H1 (cell line): ENCODE measurements around the gene IDH3A. TPM values are rescaled to one million over a fixed set of nuclear protein-coding genes. Genes with fewer than 3 reads are reported as not detected.

Experiments used
- CTCF ChIA-PET: fragments of 300-600 bp; sonication (Branson Sonifier 250); formaldehyde crosslinking; loops from one replicate; lab custom pipeline; 2021; ENCODE audit not compliant: partially characterized antibody; lab: Charles Lee
- POLR2A ChIA-PET: fragments of 300-600 bp; sonication (Branson Sonifier 250); formaldehyde crosslinking; loops from one replicate; lab custom pipeline; 2021; ENCODE audit warnings: inconsistent platforms; ENCODE audit not compliant: partially characterized antibody; lab: Charles Lee
- DNase-seq, 2 experiments: peaks; one replicate each; pipeline versions ENCODE4 v3.0.0 to v3.0.0-alpha.2; 2010 to 2022; ENCODE audit warnings: low spot score in 2 of 2, low read depth in 1 of 2, mixed read lengths in 1 of 2
- FAIRE-seq: peaks from 2 replicates; lab custom pipeline; 2011; peaks lifted over from hg19 to GRCh38; lab: Jason Lieb, UNC
- H2AFZ ChIP-seq: 2 replicates; pipeline ENCODE4 v1.8.1; 2012; ENCODE audit warnings: low read length, inconsistent platforms
- H2AK5ac ChIP-seq: 2 replicates; pipeline ENCODE4 v1.6.1; 2013; ENCODE audit warnings: low read depth, low read length
- H2BK120ac ChIP-seq: replicated peaks from 2 replicates; pipeline ENCODE3; 2013; ENCODE audit warnings: low read depth, low read length, inconsistent platforms
- H2BK12ac ChIP-seq: 2 replicates; pipeline ENCODE4 v1.6.1; 2013; ENCODE audit warnings: low read depth, low read length
- H2BK15ac ChIP-seq: 2 replicates; pipeline ENCODE4 v1.6.1; 2013; ENCODE audit warnings: low read length
- H2BK20ac ChIP-seq: 2 replicates; pipeline ENCODE4 v1.6.1; 2013; ENCODE audit warnings: low read length
- H2BK5ac ChIP-seq: 2 replicates; pipeline ENCODE4 v1.6.1; 2013; ENCODE audit warnings: low read depth, low read length
- H3K14ac ChIP-seq: 2 replicates; pipeline ENCODE4 v1.6.1; 2013; ENCODE audit warnings: inconsistent platforms; ENCODE audit not compliant: insufficient read length
- H3K18ac ChIP-seq: 2 replicates; pipeline ENCODE4 v1.6.1; 2013; ENCODE audit warnings: low read length; ENCODE audit errors: extremely low read depth
- H3K23ac ChIP-seq: 2 replicates; pipeline ENCODE4 v1.6.1; 2013; ENCODE audit warnings: inconsistent platforms; ENCODE audit not compliant: insufficient read length
- H3K23me2 ChIP-seq: 2 replicates; pipeline ENCODE4 v1.6.1; 2013; ENCODE audit warnings: low read depth, low read length
- H3K27ac ChIP-seq: 2 replicates; pipeline ENCODE4 v1.6.1; 2011; ENCODE audit warnings: low read depth, low read length, inconsistent platforms
- H3K27me3 ChIP-seq, 4 experiments: replicated peaks in 1 of 4; 1 replicate in 1 of 4; 2 replicates in 3 of 4; pipeline versions ENCODE4 v1.6.1 to v1.8.1; 2011 to 2013; ENCODE audit warnings: low read length in 3 of 4, mild to moderate bottlenecking in 3 of 4, inconsistent platforms in 2 of 4, mixed read lengths in 2 of 4, moderate library complexity in 1 of 4; ENCODE audit not compliant: control insufficient read depth in 3 of 4, insufficient read depth in 3 of 4; ENCODE audit errors: extremely low read depth in 1 of 4
- H3K36me3 ChIP-seq, 4 experiments: 2 replicates each; pipeline versions ENCODE4 v1.6.1 to v1.8.1; 2011 to 2013; ENCODE audit warnings: mild to moderate bottlenecking in 4 of 4, low read length in 3 of 4, moderate library complexity in 2 of 4, control low read depth in 1 of 4, inconsistent platforms in 1 of 4; ENCODE audit not compliant: insufficient read depth in 4 of 4, control insufficient read depth in 2 of 4
- H3K4ac ChIP-seq: replicated peaks from 2 replicates; pipeline ENCODE3; 2013; ENCODE audit warnings: low read length, low read depth, mixed read lengths, inconsistent platforms; ENCODE audit not compliant: insufficient read length
- H3K4me1 ChIP-seq, 4 experiments: replicated peaks in 1 of 4; 1 replicate in 1 of 4; 2 replicates in 3 of 4; pipeline versions ENCODE4 v1.6.1 to v1.8.1; 2011 to 2013; ENCODE audit warnings: low read length in 3 of 4, inconsistent platforms in 2 of 4, mixed read lengths in 1 of 4; ENCODE audit not compliant: insufficient read depth in 4 of 4, control insufficient read depth in 3 of 4
- H3K4me2 ChIP-seq, 2 experiments: 2 replicates each; pipeline versions ENCODE4 v1.6.1 to v1.8.1; 2011 to 2013; ENCODE audit warnings: low read depth in 2 of 2, low read length in 2 of 2, control low read depth in 1 of 2, inconsistent platforms in 1 of 2, mild to moderate bottlenecking in 1 of 2; ENCODE audit not compliant: insufficient read depth in 1 of 2
- H3K4me3 ChIP-seq, 4 experiments: fragments of 200-600, 300-600 bp in 1 of 4; sonication (generic), shearing (Covaris generic), sonication (Bioruptor Twin) in 1 of 4; 2 replicates each; pipeline versions ENCODE4 v1.5.1 to v1.8.1; 2011 to 2016; ENCODE audit warnings: low read length in 4 of 4, low read depth in 3 of 4, control low read depth in 2 of 4, inconsistent platforms in 2 of 4, mild to moderate bottlenecking in 2 of 4, mixed read lengths in 1 of 4, moderate library complexity in 1 of 4; ENCODE audit not compliant: insufficient read depth in 2 of 4; ENCODE audit errors: extremely low read depth in 1 of 4
- H3K56ac ChIP-seq: replicated peaks from 2 replicates; pipeline ENCODE3; 2013; ENCODE audit warnings: low read depth, mild to moderate bottlenecking, mixed read lengths, low read length, inconsistent platforms; ENCODE audit not compliant: insufficient read length
- H3K79me1 ChIP-seq: 2 replicates; pipeline ENCODE4 v1.6.1; 2013; ENCODE audit warnings: low read depth, low read length, control low read depth
- H3K79me2 ChIP-seq, 2 experiments: 2 replicates each; pipeline versions ENCODE4 v1.6.1 to v1.8.1; 2012 to 2013; ENCODE audit warnings: low read length in 2 of 2, mild to moderate bottlenecking in 2 of 2, inconsistent platforms in 1 of 2; ENCODE audit not compliant: insufficient read depth in 2 of 2, control insufficient read depth in 1 of 2
- H3K9ac ChIP-seq, 4 experiments: replicated peaks in 1 of 4; 1 replicate in 1 of 4; 2 replicates in 3 of 4; pipeline versions ENCODE4 v1.6.1 to v1.8.1; 2011 to 2013; ENCODE audit warnings: low read depth in 3 of 4, low read length in 3 of 4, control low read depth in 2 of 4, mild to moderate bottlenecking in 2 of 4, moderate library complexity in 2 of 4, inconsistent platforms in 1 of 4; ENCODE audit errors: extremely low read depth in 1 of 4
- H3K9me3 ChIP-seq, 2 experiments: 2 replicates each; pipeline versions ENCODE4 v1.6.1 to v1.8.1; 2012 to 2013; ENCODE audit warnings: mild to moderate bottlenecking in 2 of 2, moderate library complexity in 2 of 2, control low read depth in 1 of 2, inconsistent platforms in 1 of 2, low read depth in 1 of 2, low read length in 1 of 2, mixed read lengths in 1 of 2; ENCODE audit not compliant: insufficient read depth in 2 of 2
- H4K20me1 ChIP-seq, 2 experiments: replicated peaks in 1 of 2; 2 replicates each; pipeline versions ENCODE3 to v1.8.1; 2011 to 2013; ENCODE audit warnings: inconsistent platforms in 2 of 2, low read length in 2 of 2, mild to moderate bottlenecking in 1 of 2; ENCODE audit not compliant: insufficient read depth in 2 of 2, control insufficient read depth in 1 of 2
- H4K5ac ChIP-seq: 2 replicates; pipeline ENCODE4 v1.6.1; 2013; ENCODE audit warnings: low read length, low read depth, mixed read lengths, inconsistent platforms; ENCODE audit not compliant: insufficient read length
- H4K8ac ChIP-seq: 2 replicates; pipeline ENCODE4 v1.8.0; 2013; ENCODE audit warnings: mild to moderate bottlenecking, moderate library complexity, low read length, inconsistent platforms; ENCODE audit not compliant: insufficient read depth; ENCODE audit errors: extremely low read depth
- H4K91ac ChIP-seq: replicated peaks from 2 replicates; pipeline ENCODE3; 2013; ENCODE audit warnings: low read length, mixed read lengths, inconsistent platforms; ENCODE audit not compliant: insufficient read length
- BCL11A ChIP-seq, 2 experiments: IDR thresholded peaks; one replicate each; pipeline ENCODE4 v1.6.1; 2011; ENCODE audit warnings: low read depth in 2 of 2, low read length in 2 of 2, mild to moderate bottlenecking in 2 of 2
- CHD1 ChIP-seq: IDR thresholded peaks from 2 replicates; pipeline ENCODE4 v1.6.1; 2012; ENCODE audit warnings: low read depth, low read length, improper control_type of control experiment
- CHD2 ChIP-seq: IDR thresholded peaks from 2 replicates; pipeline ENCODE4 v1.6.1; 2012; ENCODE audit warnings: low read length, improper control_type of control experiment
- CTBP2 ChIP-seq: IDR thresholded peaks from 2 replicates; pipeline ENCODE4 v1.7.0; 2011; ENCODE audit warnings: borderline replicate concordance, mild to moderate bottlenecking, moderate library complexity, mixed read lengths, low read length; ENCODE audit not compliant: insufficient read depth, insufficient read length
- EGR1 ChIP-seq: IDR thresholded peaks from 2 replicates; pipeline ENCODE4 v1.6.1; 2011; ENCODE audit warnings: low read depth, low read length, borderline replicate concordance
- JUN ChIP-seq: IDR thresholded peaks from 2 replicates; pipeline ENCODE4 v1.6.1; 2011; ENCODE audit warnings: low read depth, mild to moderate bottlenecking, improper control_type of control experiment, low read length
- POLR2A ChIP-seq, 2 experiments: IDR thresholded peaks; 1 replicate in 1 of 2; 2 replicates in 1 of 2; pipeline ENCODE4 v1.6.1; 2011; ENCODE audit warnings: low read depth in 2 of 2, low read length in 2 of 2, mild to moderate bottlenecking in 2 of 2; ENCODE audit errors: control extremely low read depth in 1 of 2
- POU5F1 ChIP-seq: IDR thresholded peaks from 2 replicates; pipeline ENCODE4 v1.6.1; 2011; ENCODE audit warnings: low read depth, mild to moderate bottlenecking, low read length, moderate library complexity
- RBBP5 ChIP-seq: IDR thresholded peaks from 2 replicates; pipeline ENCODE4 v1.7.1; 2012; ENCODE audit warnings: low read depth, mild to moderate bottlenecking, inconsistent platforms, low read length, moderate library complexity, borderline replicate concordance
- SIRT6 ChIP-seq: IDR thresholded peaks from one replicate; pipeline ENCODE4 v1.7.1; 2012; ENCODE audit warnings: low read length, inconsistent platforms
- SIX5 ChIP-seq: IDR thresholded peaks from 2 replicates; pipeline ENCODE4 v1.6.1; 2011; ENCODE audit warnings: mild to moderate bottlenecking, low read depth, low read length
- SP1 ChIP-seq: IDR thresholded peaks from 2 replicates; pipeline ENCODE4 v1.6.1; 2011; ENCODE audit warnings: low read depth, low read length
- SP4 ChIP-seq: IDR thresholded peaks from 2 replicates; pipeline ENCODE4 v1.6.1; 2012; ENCODE audit warnings: low read length, inconsistent platforms
- TAF1 ChIP-seq: IDR thresholded peaks from 2 replicates; pipeline ENCODE4 v1.6.1; 2011; ENCODE audit warnings: mild to moderate bottlenecking, low read depth, low read length
- USF2 ChIP-seq: IDR thresholded peaks from 2 replicates; pipeline ENCODE4 v1.6.1; 2011; ENCODE audit warnings: low read length, improper control_type of control experiment
- WGBS, 2 experiments: shearing (Covaris generic) in 1 of 2; methylation state at CpG; one replicate each; pipeline versions ENCODE4 v1.1.6 to v1.1.7; 2013 to 2015; ENCODE audit warnings: low lambda C conversion rate in 2 of 2, mixed read lengths in 2 of 2, inconsistent platforms in 1 of 2, low coverage in 1 of 2, missing lambda C conversion rate in 1 of 2; ENCODE audit not compliant: insufficient replicate concordance in 2 of 2, insufficient coverage in 1 of 2, insufficient read length in 1 of 2; ENCODE audit errors: extremely low coverage in 1 of 2, missing lambda C conversion rate in 1 of 2; 5-methylcytosine and 5-hydroxymethylcytosine counted together
- polyA plus RNA-seq, 7 experiments: library from polyadenylated mRNA; depleted of rRNA in 3 of 7; stranded (reverse) in 5 of 7; unstranded in 2 of 7; fragments of >200 nt in 5 of 7; fragments of 200-250 nt in 2 of 7; gene quantifications; 1 replicate in 5 of 7; 2 replicates in 1 of 7; 4 replicates in 1 of 7; pipeline versions ENCODE4 v1.2.1 to v1.2.3, GENCODE V29; 2011 to 2013; ENCODE audit warnings: missing spikeins in 2 of 7, mixed read lengths in 2 of 7
- total RNA-seq: library from RNA; stranded (reverse); fragmentation: NEBNext Ultra II Directional; extraction: Animal tissue kit (Norgen Biotek cat#: 25700); gene quantifications from 2 replicates; pipeline ENCODE4 v1.2.1, GENCODE V29; 2021

IDH3A gene
- total and polyA plus RNA-seq, 2 of the 8 experiments (the other 6 are each of a cell fraction or from before 2014, with no cell fraction given): 23.4 to 36.8 TPM

- H3K36me3 ChIP-seq: peaks cover 0 to 6% (median 1%) of the 10 kb centered on the region in 4 experiments; a peak in 3 of 8 replicates
- H2BK20ac ChIP-seq: no peak overlapping the region
- H2BK5ac ChIP-seq: no peak overlapping the region; the same call in 1 of the 2 replicates
- H3K9me3 ChIP-seq: no peaks in the 10 kb centered on the region
- no peaks in the 10 kb centered on the region for H3K79me1 ChIP-seq
- ChIA-PET POLR2A (interaction anchor here (0.6 to 2.1 kb wide), 3 partner anchors 9 to 48 kb away, joined by 3 to 5 read pairs (median 4); partner anchors contain the start of gene IDH3A), CTCF (interaction anchor here (0.7 to 16.8 kb wide), 21 partner anchors 13 to 210 kb away, joined by 3 to 226 read pairs (median 20); partner anchors contain the start of gene SH2D7)
- peaks cover 0 to 5% (median 1%) of the 10 kb centered on the region in 4 experiments; a peak in 1 of 7 replicates for H3K4me1 ChIP-seq
- no peak overlapping the region for H2AFZ ChIP-seq
- FAIRE-seq (no peak), DNase-seq (no peak)
- H4K20me1 ChIP-seq: peaks cover 2 to 3% of the 10 kb centered on the region in 2 experiments
- H3K4ac ChIP-seq: no peak overlapping the region
- no peaks in the 10 kb centered on the region for H3K27me3 ChIP-seq
- H2BK15ac ChIP-seq: no peak overlapping the region
- no peak overlapping the region for H2BK120ac ChIP-seq
- H4K91ac ChIP-seq: no peak overlapping the region
- no peak overlapping the region for H4K5ac ChIP-seq
- H3K56ac ChIP-seq: no peak overlapping the region
- H3K4me3 ChIP-seq: no peak overlapping the region
- H2BK12ac ChIP-seq: no peak overlapping the region
- no peaks in the 10 kb centered on the region for H3K79me2 ChIP-seq
- H3K23ac ChIP-seq: no peak overlapping the region
- H4K8ac ChIP-seq: no peak overlapping the region
- H3K14ac ChIP-seq: no peak overlapping the region
- WGBS, 2 experiments: 94% methylated on average over 6 of the region's 6 CpGs; no CpG with 5 or more reads in 1 of the 2 experiments
- H3K18ac ChIP-seq: no peak overlapping the region
- H3K23me2 ChIP-seq: no peaks in the 10 kb centered on the region
- no peak overlapping the region for H3K4me2 ChIP-seq
- H3K9ac ChIP-seq: no peak overlapping the region
- no peak overlapping the region for H3K27ac ChIP-seq
- no peak overlapping the region for H2AK5ac ChIP-seq
- no peak for TF ChIP-seq JUN
- TF ChIP-seq CTBP2: no peak
- no peak for TF ChIP-seq CHD1
- no peak for TF ChIP-seq RBBP5
- no peak for TF ChIP-seq POLR2A (IDR thresholded peaks at IDR 0.05; ENCODE audit: control extremely low read depth in 1 of 2, low read depth in 2 of 2, low read length in 2 of 2)
- TF ChIP-seq SP1: no peak
- TF ChIP-seq USF2: no peak
- TF ChIP-seq CHD2: no peak
- TF ChIP-seq POU5F1: no peak
- no peak for TF ChIP-seq EGR1
- no peak for TF ChIP-seq SIRT6
- TF ChIP-seq TAF1: no peak
- TF ChIP-seq SP4: no peak
- no peak for TF ChIP-seq BCL11A (IDR thresholded peaks at IDR 0.05; ENCODE audit: low read depth in 2 of 2, low read length in 2 of 2)
- TF ChIP-seq SIX5: no peak
These were observed 39.1 kb upstream of the IDH3A start for GRCh38 chr15:78110096-78110495.
